HEK293T (cell line): ENCODE data around the gene TRABD2B.

Experiments used
- CTCF ChIA-PET: fragments of 350-600 bp; formaldehyde crosslinking; extraction: SDS; loops from one replicate; lab custom pipeline; 2021; ENCODE audit warnings: antibody characterized with exemption, inconsistent platforms; lab: Yijun Ruan, JAX
- POLR2A ChIA-PET: fragments of 350-600 bp; formaldehyde crosslinking; extraction: SDS; loops from one replicate; lab custom pipeline; 2020; ENCODE audit warnings: antibody characterized with exemption, inconsistent platforms; lab: Yijun Ruan, JAX
- DNase-seq: peaks from one replicate; pipeline ENCODE4 v3.0.0; 2012; ENCODE audit warnings: mixed read lengths; ENCODE audit errors: extremely low spot score
- ARNT ChIP-seq: fragments of 450-650 bp; IDR thresholded peaks from 2 replicates; pipeline ENCODE4 v1.6.1; 2017; ENCODE audit warnings: mild to moderate bottlenecking
- BHLHE40 ChIP-seq: fragments of 450-650 bp; IDR thresholded peaks from 2 replicates; pipeline ENCODE4 v1.6.1; 2016; ENCODE audit warnings: mild to moderate bottlenecking, moderate library complexity, borderline replicate concordance
- CTBP1 ChIP-seq: fragments of 450-650 bp; IDR thresholded peaks from 2 replicates; pipeline ENCODE4 v1.6.1; 2016; ENCODE audit warnings: borderline replicate concordance
- ELF4 ChIP-seq: fragments of 450-650 bp; IDR thresholded peaks from 2 replicates; pipeline ENCODE4 v1.6.1; 2017; ENCODE audit warnings: antibody characterized with exemption
- FOXA1 ChIP-seq: fragments of 450-650 bp; IDR thresholded peaks from 2 replicates; pipeline ENCODE4 v1.6.1; 2016; ENCODE audit warnings: mild to moderate bottlenecking
- FOXK2 ChIP-seq: fragments of 450-650 bp; IDR thresholded peaks from 2 replicates; pipeline ENCODE4 v1.6.1; 2016; ENCODE audit warnings: mild to moderate bottlenecking
- FOXM1 ChIP-seq: fragments of 450-650 bp; IDR thresholded peaks from 2 replicates; pipeline ENCODE4 v1.6.1; 2017; ENCODE audit warnings: mild to moderate bottlenecking, borderline replicate concordance
- HDGF ChIP-seq: fragments of 450-650 bp; IDR thresholded peaks from 2 replicates; pipeline ENCODE4 v1.6.1; 2017; ENCODE audit warnings: antibody characterized with exemption, borderline replicate concordance
- L3MBTL2 ChIP-seq: fragments of 450-650 bp; conservative IDR thresholded peaks from 2 replicates; pipeline ENCODE4 v1.6.1; 2016; ENCODE audit warnings: mild to moderate bottlenecking
- LEF1 ChIP-seq: fragments of 450-650 bp; IDR thresholded peaks from 2 replicates; pipeline ENCODE4 v1.6.1; 2017; ENCODE audit warnings: mild to moderate bottlenecking, borderline replicate concordance
- NFRKB ChIP-seq: fragments of 450-650 bp; IDR thresholded peaks from 2 replicates; pipeline ENCODE4 v1.6.1; 2016; ENCODE audit warnings: mild to moderate bottlenecking, moderate library complexity
- SP1 ChIP-seq: fragments of 450-650 bp; IDR thresholded peaks from 2 replicates; pipeline ENCODE4 v1.6.1; 2017
- SUZ12 ChIP-seq: fragments of 450-650 bp; IDR thresholded peaks from 2 replicates; pipeline ENCODE4 v1.6.1; 2016; ENCODE audit warnings: mild to moderate bottlenecking
- TARDBP ChIP-seq: fragments of 450-650 bp; IDR thresholded peaks from 2 replicates; pipeline ENCODE4 v1.6.1; 2016
- ZNF384 ChIP-seq: fragments of 450-650 bp; IDR thresholded peaks from 2 replicates; pipeline ENCODE4 v1.6.1; 2016
- TF ChIP-seq, protein P1 (sequence below): fragments of 450-650 bp; IDR thresholded peaks from 2 replicates; pipeline ENCODE4 v1.6.1; 2016

TRABD2B gene

DNA sequence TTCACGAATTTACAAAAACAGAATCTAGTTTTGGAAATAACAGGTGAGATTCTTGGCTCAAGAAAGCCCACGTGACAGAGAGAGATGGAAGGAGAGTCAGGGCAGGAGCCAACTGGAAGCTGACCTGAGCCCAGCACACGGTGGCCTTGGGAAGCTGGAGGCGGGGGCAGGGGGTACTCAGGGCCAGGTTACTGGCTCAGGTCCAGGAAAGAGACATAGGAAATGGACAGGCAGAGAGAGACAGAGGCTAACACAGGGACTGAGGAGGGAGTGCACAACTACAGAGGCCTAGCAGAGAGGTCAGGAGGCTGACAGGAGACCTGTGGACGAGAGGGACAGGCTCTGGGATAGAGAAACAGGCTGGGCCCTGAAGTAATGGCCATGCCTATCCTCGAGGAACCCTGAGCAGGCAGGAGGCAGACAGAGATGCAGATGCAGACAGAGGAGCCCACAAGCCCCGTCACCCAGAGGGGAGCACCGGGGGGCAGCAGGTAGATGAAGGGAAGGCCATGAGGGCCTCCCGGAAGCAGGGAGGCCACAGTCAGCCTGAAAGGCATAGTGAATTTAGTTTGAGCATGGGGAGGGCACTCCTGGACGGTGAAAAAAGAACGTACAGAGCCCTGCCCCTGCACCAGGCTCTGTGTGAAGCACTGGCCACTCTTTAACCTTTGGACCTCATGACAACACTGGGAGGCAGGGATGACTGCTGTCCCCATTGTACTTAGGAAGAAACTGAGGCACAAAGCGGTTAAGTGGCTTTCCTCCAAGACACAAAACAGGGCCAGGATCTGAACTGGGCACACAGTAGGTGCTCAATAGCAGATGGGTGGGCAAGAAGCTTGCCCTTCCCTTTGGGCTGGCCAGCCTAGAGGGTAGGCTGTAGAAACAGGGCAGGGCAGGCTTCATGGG, 230.1 kb downstream of the TRABD2B start:
- CTCF ChIA-PET: no interaction called here
- POLR2A ChIA-PET: no interaction called here
- no peak for DNase-seq
- TF ChIP-seq ZNF384 (no peak), L3MBTL2 (no peak), FOXK2 (no peak)
- TF ChIP-seq, protein P1, sequence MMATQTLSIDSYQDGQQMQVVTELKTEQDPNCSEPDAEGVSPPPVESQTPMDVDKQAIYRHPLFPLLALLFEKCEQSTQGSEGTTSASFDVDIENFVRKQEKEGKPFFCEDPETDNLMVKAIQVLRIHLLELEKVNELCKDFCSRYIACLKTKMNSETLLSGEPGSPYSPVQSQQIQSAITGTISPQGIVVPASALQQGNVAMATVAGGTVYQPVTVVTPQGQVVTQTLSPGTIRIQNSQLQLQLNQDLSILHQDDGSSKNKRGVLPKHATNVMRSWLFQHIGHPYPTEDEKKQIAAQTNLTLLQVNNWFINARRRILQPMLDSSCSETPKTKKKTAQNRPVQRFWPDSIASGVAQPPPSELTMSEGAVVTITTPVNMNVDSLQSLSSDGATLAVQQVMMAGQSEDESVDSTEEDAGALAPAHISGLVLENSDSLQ: no peak

DNA sequence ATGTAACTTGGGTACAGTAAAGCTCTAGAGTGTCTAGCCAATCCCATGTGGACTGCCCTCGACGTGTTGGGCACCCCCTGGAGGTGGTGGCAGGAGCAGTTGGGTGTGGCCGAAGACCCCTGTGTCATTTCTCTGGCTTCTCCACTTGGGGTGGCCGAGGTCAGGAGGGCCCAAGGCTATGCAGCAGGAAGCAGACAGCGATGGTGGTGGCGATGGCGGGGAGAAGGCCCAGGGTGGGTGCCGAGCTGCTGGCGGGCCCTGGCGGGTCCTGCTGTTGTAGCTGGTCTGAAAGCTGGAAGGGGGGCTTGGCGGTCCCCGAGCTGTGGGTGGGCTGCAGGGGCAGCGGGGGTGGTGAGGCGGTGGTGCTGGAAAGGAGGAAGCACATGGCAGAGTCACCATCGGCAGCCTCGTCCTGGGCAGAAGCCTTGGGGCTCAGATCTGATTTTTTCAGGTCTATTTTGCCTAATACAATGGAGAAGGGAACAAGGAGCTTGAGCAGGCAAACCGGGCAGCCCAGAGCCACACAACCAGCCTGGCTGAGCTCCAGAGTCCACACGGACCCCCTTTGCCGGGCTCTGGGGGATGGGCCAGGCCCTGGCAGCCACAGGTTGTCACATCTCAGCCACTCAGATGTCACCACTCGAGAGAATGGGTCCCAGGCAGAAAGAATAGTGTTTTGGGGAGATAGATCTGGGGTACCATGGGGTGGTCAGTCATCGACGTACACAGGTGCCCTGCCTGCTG, 231.3 kb downstream of the TRABD2B start:
- CTCF ChIA-PET: interaction anchor here (0.8 kb wide), 1 partner anchor 47 kb away, joined by 3 read pairs; no protein-coding TSS in a partner anchor
- POLR2A ChIA-PET: no interaction called here
- TF ChIP-seq TARDBP: no peak
- TF ChIP-seq FOXK2: no peak
- no peak for DNase-seq

- TF ChIP-seq NFRKB: no peak
- TF ChIP-seq L3MBTL2: no peak
- no peak for TF ChIP-seq SP1
- no peak for TF ChIP-seq SUZ12
- TF ChIP-seq FOXM1: no peak
- TF ChIP-seq ELF4: no peak
- no peak for TF ChIP-seq LEF1
- no peak for TF ChIP-seq FOXK2
- TF ChIP-seq FOXA1: no peak
- TF ChIP-seq ARNT: no peak
- TF ChIP-seq CTBP1: no peak
- TF ChIP-seq, protein P1: no peak
- TF ChIP-seq ZNF384: no peak
- no peak for TF ChIP-seq BHLHE40
- no peak for TF ChIP-seq HDGF
- TF ChIP-seq TARDBP: no peak
- CTCF ChIA-PET: interaction anchor here (2.3 kb wide), 1 partner anchor 10 kb away, joined by 6 read pairs; no protein-coding TSS in a partner anchor
- POLR2A ChIA-PET: no interaction called here
- no peak for DNase-seq
These were observed 231.9 kb downstream of the TRABD2B start for GRCh38 chr1:47765236-47765635.

DNA sequence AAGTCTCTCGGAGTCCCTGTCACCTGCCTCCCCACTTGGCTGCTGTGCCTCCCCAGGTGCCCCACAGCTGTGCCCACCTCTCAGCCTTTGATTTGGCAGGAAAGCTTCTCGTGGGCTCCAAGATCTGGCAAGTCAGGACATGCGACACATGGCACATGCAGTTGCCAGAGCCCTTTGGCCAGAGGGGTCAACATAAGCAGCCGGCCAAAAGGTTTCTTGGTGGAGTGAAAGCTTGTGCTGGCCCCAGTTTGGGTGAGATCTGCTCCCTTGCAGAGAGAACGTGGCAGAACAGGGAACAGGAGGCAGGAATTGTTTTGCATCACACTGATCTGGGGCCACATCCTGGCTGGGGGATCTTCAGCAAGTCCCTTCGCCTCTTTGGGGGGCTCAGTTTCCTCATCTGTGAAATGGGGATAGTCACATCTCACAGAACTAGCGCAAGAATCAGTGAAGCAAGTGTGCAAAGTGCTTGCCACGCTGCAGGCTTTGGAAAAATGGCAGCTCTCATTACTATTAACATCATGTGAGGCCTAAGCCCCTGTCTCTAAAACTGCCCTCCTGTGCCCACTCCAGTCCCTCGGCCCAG, 232.6 kb downstream of the TRABD2B start:
- ChIA-PET POLR2A (no interaction called here), CTCF (interaction anchor here (0.6 to 2.3 kb wide), 2 partner anchors 9 to 294 kb away, joined by 3 to 6 read pairs; no protein-coding TSS in a partner anchor)
- no peak for TF ChIP-seq FOXK2
- TF ChIP-seq L3MBTL2: no peak
- TF ChIP-seq FOXA1: no peak
- no peak for TF ChIP-seq ELF4
- no peak for TF ChIP-seq ZNF384
- no peak for TF ChIP-seq SP1
- no peak for TF ChIP-seq HDGF
- TF ChIP-seq LEF1: no peak
- no peak for TF ChIP-seq CTBP1
- no peak for TF ChIP-seq ARNT
- TF ChIP-seq FOXM1: no peak
- no peak for TF ChIP-seq SUZ12
- TF ChIP-seq NFRKB: no peak
- no peak for TF ChIP-seq BHLHE40
- DNase-seq: no peak

DNA sequence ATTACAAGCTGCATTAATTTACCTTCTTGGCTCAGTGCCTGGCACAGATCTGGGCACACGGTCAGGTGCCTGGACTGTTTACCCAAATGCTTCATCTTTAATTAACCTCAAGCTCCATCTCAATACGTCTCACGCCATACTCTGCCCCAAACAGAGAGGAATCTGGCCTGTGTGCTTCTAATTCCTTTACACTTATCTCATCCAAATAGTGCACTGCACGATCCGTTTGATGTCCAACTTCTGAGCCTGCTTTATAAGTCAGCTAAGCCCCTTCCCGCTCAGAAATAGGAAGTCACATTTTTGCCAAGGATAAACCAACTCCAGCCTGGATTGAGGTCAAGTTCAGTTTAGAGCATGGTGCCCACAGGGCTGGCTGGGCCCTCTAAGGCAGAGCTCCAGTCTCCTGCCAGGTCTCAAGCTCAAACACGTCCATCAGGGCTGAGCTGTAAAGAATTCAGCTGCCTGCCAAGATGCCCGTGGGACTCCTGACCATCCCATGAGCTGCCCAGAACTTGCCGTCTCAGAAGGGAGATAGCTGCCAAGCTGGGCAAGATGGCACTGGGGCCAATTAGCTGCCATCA, 233.5 kb downstream of the TRABD2B start:
- ChIA-PET CTCF (interaction anchor here (0.6 to 2.3 kb wide), 3 partner anchors 9 to 345 kb away, joined by 3 to 6 read pairs (median 3); no protein-coding TSS in a partner anchor), POLR2A (no interaction called here)
- no peak for TF ChIP-seq NFRKB
- TF ChIP-seq BHLHE40: no peak
- no peak for TF ChIP-seq HDGF
- TF ChIP-seq ELF4: no peak
- TF ChIP-seq LEF1: no peak
- TF ChIP-seq FOXK2: no peak
- no peak for TF ChIP-seq FOXA1
- no peak for TF ChIP-seq SP1
- no peak for TF ChIP-seq ZNF384
- TF ChIP-seq FOXM1: no peak
- TF ChIP-seq TARDBP: no peak
- TF ChIP-seq SUZ12: no peak
- TF ChIP-seq CTBP1: no peak
- TF ChIP-seq L3MBTL2: no peak
- DNase-seq: no peak

GRCh38 chr1:47761974-47762373, 235.2 kb downstream of the TRABD2B start:
- no peak for TF ChIP-seq CTBP1
- TF ChIP-seq LEF1: no peak
- TF ChIP-seq NFRKB: no peak
- TF ChIP-seq ELF4: no peak
- TF ChIP-seq FOXK2: no peak
- no peak for TF ChIP-seq ZNF384
- POLR2A ChIA-PET: no interaction called here
- CTCF ChIA-PET: no interaction called here

More at GRCh38 chr1:47761974-47762373, 235.2 kb downstream of the TRABD2B start:
- DNase-seq: no peak
